Panc1 (cell line): ENCODE results near the gene ARHGEF38. TPM values are rescaled to one million over a fixed set of nuclear protein-coding genes. Genes with fewer than 3 reads are reported as not detected.

Experiments
- ATAC-seq: fragments of 200-7000 bp; cut with Tn5 transposase; 2 replicates; pipeline ENCODE4 v1.9.1; 2020; ENCODE audit warnings: mild to moderate bottlenecking, moderate library complexity
- BruUV-seq: library from RNA; stranded (reverse); fragments of 400-500 nt; replicated peaks from 2 replicates; lab custom pipeline; 2021; lab: Mats Ljungman, UMichigan
- CTCF ChIA-PET: fragments of 300-600 bp; sonication (Branson Sonifier 250); formaldehyde crosslinking; loops from one replicate; lab custom pipeline; 2022; ENCODE audit warnings: antibody characterized with exemption; lab: Charles Lee
- POLR2A ChIA-PET: fragments of 300-600 bp; sonication (Branson Sonifier 250); formaldehyde crosslinking; loops from one replicate; lab custom pipeline; 2022; ENCODE audit warnings: antibody characterized with exemption; lab: Charles Lee
- DNase-seq: peaks from one replicate; pipeline ENCODE4 v3.0.0-alpha.2; 2010; ENCODE audit warnings: low read depth, low spot score
- H3K27ac ChIP-seq: 2 replicates; pipeline ENCODE4 v1.5.1; 2011; ENCODE audit warnings: mild to moderate bottlenecking, low read length, inconsistent platforms
- H3K27me3 ChIP-seq: fragments of 200-500 bp; sonication (Bioruptor generic); 2 replicates; pipeline ENCODE4 v1.6.0; 2014; ENCODE audit warnings: low read length, inconsistent platforms; ENCODE audit not compliant: control insufficient read depth, insufficient read depth
- H3K36me3 ChIP-seq: fragments of 200-500 bp; sonication (Bioruptor generic); 2 replicates; pipeline ENCODE4 v1.5.1; 2014; ENCODE audit warnings: inconsistent platforms, mild to moderate bottlenecking, low read length, moderate library complexity; ENCODE audit not compliant: control insufficient read depth, insufficient read depth
- H3K4me1 ChIP-seq: 2 replicates; pipeline ENCODE4 v1.5.1; 2011; ENCODE audit warnings: inconsistent platforms, mild to moderate bottlenecking, low read length, moderate library complexity; ENCODE audit not compliant: control insufficient read depth, insufficient read depth
- H3K4me3 ChIP-seq, 2 experiments: 2 replicates each; pipeline ENCODE4 v1.5.1; 2011 to 2012; ENCODE audit warnings: low read depth in 2 of 2, low read length in 2 of 2, mild to moderate bottlenecking in 2 of 2, inconsistent platforms in 1 of 2, moderate library complexity in 1 of 2
- H3K9me3 ChIP-seq: fragments of 200-500 bp; sonication (Bioruptor generic); 2 replicates; pipeline ENCODE4 v1.5.1; 2014; ENCODE audit warnings: low read depth, mild to moderate bottlenecking, inconsistent platforms, low read length, moderate library complexity; ENCODE audit not compliant: control insufficient read depth, insufficient read depth
- POLR2AphosphoS5 ChIP-seq: IDR thresholded peaks from 2 replicates; pipeline ENCODE4 v1.6.1; 2012; ENCODE audit warnings: mild to moderate bottlenecking, low read depth, low read length, moderate library complexity
- SIN3A ChIP-seq: IDR thresholded peaks from 2 replicates; pipeline ENCODE4 v1.6.1; 2012; ENCODE audit warnings: low read depth, mild to moderate bottlenecking, low read length, moderate library complexity, borderline replicate concordance; ENCODE audit not compliant: insufficient read depth
- TCF7L2 ChIP-seq: IDR thresholded peaks from 2 replicates; pipeline ENCODE4 v1.6.1; 2011; ENCODE audit warnings: mild to moderate bottlenecking, low read depth, low read length, inconsistent platforms
- in situ Hi-C: cut with HindIII; loops from 2 replicates; pipeline ENCODE4 v1.10.0; 2016; ENCODE audit warnings: low sequenced_read_pairs, low pct_unique_long_range_greater_than_20kb
- intact Hi-C: fragments of 100-400 bp; cut with micrococcal nuclease; formaldehyde crosslinking; loops from one replicate; pipeline ENCODE4 v1.10.0; 2022; ENCODE audit not compliant: unreplicated experiment
- total RNA-seq: library from RNA; stranded (reverse); gene quantifications from one replicate; pipeline ENCODE4 v1.2.1, GENCODE V29; 2021; ENCODE audit not compliant: unreplicated experiment
- TF ChIP-seq, protein P1 (sequence below): fragments of 450-650 bp; IDR thresholded peaks from 2 replicates; pipeline ENCODE4 v1.5.1; 2017; ENCODE audit warnings: mild to moderate bottlenecking
- TF ChIP-seq, protein P2 (sequence below), 2 experiments: IDR thresholded peaks; 2 replicates each; pipeline ENCODE4 v1.6.1; 2011 to 2012; ENCODE audit warnings: low read depth in 2 of 2, control low read depth in 1 of 2, low read length in 1 of 2, mild to moderate bottlenecking in 1 of 2, moderate library complexity in 1 of 2; ENCODE audit not compliant: insufficient read depth in 1 of 2

Gene ARHGEF38
- total RNA-seq, 1 experiment from 2014 or later, result not detected

DNA sequence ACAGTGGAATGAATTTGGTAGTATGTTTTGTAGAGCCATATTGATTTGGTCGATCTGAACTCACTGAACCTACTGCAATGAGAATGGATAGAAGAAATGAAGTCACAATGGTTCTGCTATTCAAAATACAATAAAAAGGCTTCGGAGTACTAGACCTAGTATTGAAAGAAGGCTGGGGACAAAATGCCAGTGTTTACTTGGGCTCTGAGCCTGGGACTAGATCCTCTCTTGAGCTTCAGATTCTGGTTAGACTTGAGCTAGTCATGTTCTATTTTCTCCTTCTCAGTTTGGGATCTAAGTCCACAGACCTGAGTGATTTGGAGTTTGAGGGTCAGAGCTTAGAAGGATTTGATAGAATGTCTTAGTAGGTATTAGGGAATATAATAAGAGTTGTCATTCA is 146.2 kb downstream of the ARHGEF38 start:
- BruUV-seq, result no TSS peak
- intact Hi-C loops, result no loop called here
- in situ Hi-C loops, result no loop called here

DNA sequence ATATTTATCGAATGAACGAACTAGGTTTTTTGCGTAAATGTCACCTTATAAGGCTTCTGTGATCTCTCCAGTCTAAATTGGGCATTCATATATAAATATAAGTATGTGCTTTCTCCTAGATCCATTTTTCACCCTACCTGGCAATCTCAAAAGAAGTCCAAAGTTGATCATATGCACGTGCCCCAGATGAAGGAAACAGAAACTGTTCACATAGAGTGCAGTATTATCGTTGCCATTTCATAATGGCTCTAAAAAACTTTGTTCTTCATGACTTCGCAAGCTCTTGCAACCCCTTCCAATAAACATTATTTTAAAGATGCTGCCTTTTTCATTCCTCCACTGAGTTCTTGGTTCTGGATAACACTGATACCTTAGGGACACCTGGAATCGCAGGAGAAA is 155.4 kb downstream of the ARHGEF38 start:
- TSS peak; percentile 77 for BruUV-seq
- no peak for DNase-seq
- H3K4me1 ChIP-seq, result peaks cover 5% of the 10 kb centered on the region
- H3K9me3 ChIP-seq, result no peaks in the 10 kb centered on the region
- no peak for ATAC-seq
- TF ChIP-seq, protein P1, sequence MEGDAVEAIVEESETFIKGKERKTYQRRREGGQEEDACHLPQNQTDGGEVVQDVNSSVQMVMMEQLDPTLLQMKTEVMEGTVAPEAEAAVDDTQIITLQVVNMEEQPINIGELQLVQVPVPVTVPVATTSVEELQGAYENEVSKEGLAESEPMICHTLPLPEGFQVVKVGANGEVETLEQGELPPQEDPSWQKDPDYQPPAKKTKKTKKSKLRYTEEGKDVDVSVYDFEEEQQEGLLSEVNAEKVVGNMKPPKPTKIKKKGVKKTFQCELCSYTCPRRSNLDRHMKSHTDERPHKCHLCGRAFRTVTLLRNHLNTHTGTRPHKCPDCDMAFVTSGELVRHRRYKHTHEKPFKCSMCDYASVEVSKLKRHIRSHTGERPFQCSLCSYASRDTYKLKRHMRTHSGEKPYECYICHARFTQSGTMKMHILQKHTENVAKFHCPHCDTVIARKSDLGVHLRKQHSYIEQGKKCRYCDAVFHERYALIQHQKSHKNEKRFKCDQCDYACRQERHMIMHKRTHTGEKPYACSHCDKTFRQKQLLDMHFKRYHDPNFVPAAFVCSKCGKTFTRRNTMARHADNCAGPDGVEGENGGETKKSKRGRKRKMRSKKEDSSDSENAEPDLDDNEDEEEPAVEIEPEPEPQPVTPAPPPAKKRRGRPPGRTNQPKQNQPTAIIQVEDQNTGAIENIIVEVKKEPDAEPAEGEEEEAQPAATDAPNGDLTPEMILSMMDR, result no peak
- TF ChIP-seq TCF7L2 (no peak), POLR2AphosphoS5 (no peak), SIN3A (no peak)
- TF ChIP-seq, protein P2, sequence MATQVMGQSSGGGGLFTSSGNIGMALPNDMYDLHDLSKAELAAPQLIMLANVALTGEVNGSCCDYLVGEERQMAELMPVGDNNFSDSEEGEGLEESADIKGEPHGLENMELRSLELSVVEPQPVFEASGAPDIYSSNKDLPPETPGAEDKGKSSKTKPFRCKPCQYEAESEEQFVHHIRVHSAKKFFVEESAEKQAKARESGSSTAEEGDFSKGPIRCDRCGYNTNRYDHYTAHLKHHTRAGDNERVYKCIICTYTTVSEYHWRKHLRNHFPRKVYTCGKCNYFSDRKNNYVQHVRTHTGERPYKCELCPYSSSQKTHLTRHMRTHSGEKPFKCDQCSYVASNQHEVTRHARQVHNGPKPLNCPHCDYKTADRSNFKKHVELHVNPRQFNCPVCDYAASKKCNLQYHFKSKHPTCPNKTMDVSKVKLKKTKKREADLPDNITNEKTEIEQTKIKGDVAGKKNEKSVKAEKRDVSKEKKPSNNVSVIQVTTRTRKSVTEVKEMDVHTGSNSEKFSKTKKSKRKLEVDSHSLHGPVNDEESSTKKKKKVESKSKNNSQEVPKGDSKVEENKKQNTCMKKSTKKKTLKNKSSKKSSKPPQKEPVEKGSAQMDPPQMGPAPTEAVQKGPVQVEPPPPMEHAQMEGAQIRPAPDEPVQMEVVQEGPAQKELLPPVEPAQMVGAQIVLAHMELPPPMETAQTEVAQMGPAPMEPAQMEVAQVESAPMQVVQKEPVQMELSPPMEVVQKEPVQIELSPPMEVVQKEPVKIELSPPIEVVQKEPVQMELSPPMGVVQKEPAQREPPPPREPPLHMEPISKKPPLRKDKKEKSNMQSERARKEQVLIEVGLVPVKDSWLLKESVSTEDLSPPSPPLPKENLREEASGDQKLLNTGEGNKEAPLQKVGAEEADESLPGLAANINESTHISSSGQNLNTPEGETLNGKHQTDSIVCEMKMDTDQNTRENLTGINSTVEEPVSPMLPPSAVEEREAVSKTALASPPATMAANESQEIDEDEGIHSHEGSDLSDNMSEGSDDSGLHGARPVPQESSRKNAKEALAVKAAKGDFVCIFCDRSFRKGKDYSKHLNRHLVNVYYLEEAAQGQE (IDR thresholded peaks at IDR 0.05; ENCODE audit: insufficient read depth in 1 of 2, low read depth in 2 of 2, low read length in 1 of 2), result no peak
- intact Hi-C loops (no loop called here), in situ Hi-C loops (no loop called here)
- no peaks in the 10 kb centered on the region for H3K27me3 ChIP-seq
- ChIA-PET POLR2A (interaction anchor here (0.7 kb wide), 1 partner anchor 393 kb away, joined by 3 read pairs; no protein-coding TSS in a partner anchor), CTCF (no interaction called here)
- peak overlapping the region; percentile 83 for H3K27ac ChIP-seq
- H3K36me3 ChIP-seq, result peaks cover 6% of the 10 kb centered on the region; the same call in 1 of the 2 replicates
- H3K4me3 ChIP-seq, result peak overlapping the region; percentile 82 to 88

More for the DNA sequence above, 146.2 kb downstream of the ARHGEF38 start:
- CTCF ChIA-PET, result no interaction called here
- ATAC-seq (no peak), DNase-seq (no peak)
- H3K27me3 ChIP-seq, result no peaks in the 10 kb centered on the region
- TF ChIP-seq TCF7L2, result no peak
- TF ChIP-seq POLR2AphosphoS5, result no peak
- TF ChIP-seq SIN3A, result no peak
- TF ChIP-seq, protein P2 (IDR thresholded peaks at IDR 0.05; ENCODE audit: insufficient read depth in 1 of 2, low read depth in 2 of 2, low read length in 1 of 2), result no peak
- TF ChIP-seq, protein P1, result no peak
- no peaks in the 10 kb centered on the region for H3K9me3 ChIP-seq
- H3K4me1 ChIP-seq, result no peaks in the 10 kb centered on the region
- no peak overlapping the region for H3K4me3 ChIP-seq
- peaks cover 3% of the 10 kb centered on the region for H3K36me3 ChIP-seq
- H3K27ac ChIP-seq, result no peak overlapping the region
- POLR2A ChIA-PET, result no interaction called here
